Activated CD4-positive, alpha-beta memory T cell treated with anti-CD3 and anti-CD28 coated beads for 36 hours (primary cell): Measurements from ENCODE around the gene SORCS3. TPM values are rescaled to one million over a fixed set of nuclear protein-coding genes. Genes with fewer than 3 reads are reported as not detected.
"Not testable (repeated sequence)": the region's sequence is repeated elsewhere in the genome, so short reads cannot be mapped to it uniquely, and the experiment has no call there.

Experiments
- CTCF ChIA-PET: fragments of 350-600 bp; sonication (Branson Sonifier 250); formaldehyde crosslinking; loops from one replicate; lab custom pipeline; 2021; ENCODE audit warnings: antibody characterized with exemption, inconsistent platforms; lab: Charles Lee
- POLR2A ChIA-PET: fragments of 350-600 bp; sonication (Branson Sonifier 250); formaldehyde crosslinking; loops from one replicate; lab custom pipeline; 2021; ENCODE audit warnings: antibody characterized with exemption; lab: Charles Lee
- DNase-seq: peaks from one replicate; pipeline ENCODE4 v3.0.0-alpha.2; 2020
- H3K27ac Mint-ChIP-seq: one replicate; pipeline ENCODE4 v1.8.0; 2021; ENCODE audit warnings: mixed read lengths
- H3K27me3 Mint-ChIP-seq: one replicate; pipeline ENCODE4 v1.8.0; 2021; ENCODE audit warnings: mixed read lengths
- H3K36me3 Mint-ChIP-seq: one replicate; pipeline ENCODE4 v1.8.0; 2021; ENCODE audit warnings: mixed read lengths
- H3K4me1 Mint-ChIP-seq: one replicate; pipeline ENCODE4 v1.8.0; 2021; ENCODE audit warnings: low read depth, mixed read lengths
- H3K4me3 Mint-ChIP-seq: one replicate; pipeline ENCODE4 v1.8.0; 2021; ENCODE audit warnings: mild to moderate bottlenecking, mixed read lengths
- H3K9me3 Mint-ChIP-seq: one replicate; pipeline ENCODE4 v1.8.0; 2021; ENCODE audit warnings: mixed read lengths
- intact Hi-C: fragments of 100-400 bp; cut with micrococcal nuclease; formaldehyde crosslinking; loops from one replicate; pipeline ENCODE4 v1.15.1; 2023
- total RNA-seq, 2 experiments: library from RNA; stranded (reverse); gene quantifications; one replicate each; pipeline ENCODE4 v1.2.3, GENCODE V29; 2021

SORCS3 gene
- total RNA-seq, 2 experiments from 2014 or later = not detected

DNA sequence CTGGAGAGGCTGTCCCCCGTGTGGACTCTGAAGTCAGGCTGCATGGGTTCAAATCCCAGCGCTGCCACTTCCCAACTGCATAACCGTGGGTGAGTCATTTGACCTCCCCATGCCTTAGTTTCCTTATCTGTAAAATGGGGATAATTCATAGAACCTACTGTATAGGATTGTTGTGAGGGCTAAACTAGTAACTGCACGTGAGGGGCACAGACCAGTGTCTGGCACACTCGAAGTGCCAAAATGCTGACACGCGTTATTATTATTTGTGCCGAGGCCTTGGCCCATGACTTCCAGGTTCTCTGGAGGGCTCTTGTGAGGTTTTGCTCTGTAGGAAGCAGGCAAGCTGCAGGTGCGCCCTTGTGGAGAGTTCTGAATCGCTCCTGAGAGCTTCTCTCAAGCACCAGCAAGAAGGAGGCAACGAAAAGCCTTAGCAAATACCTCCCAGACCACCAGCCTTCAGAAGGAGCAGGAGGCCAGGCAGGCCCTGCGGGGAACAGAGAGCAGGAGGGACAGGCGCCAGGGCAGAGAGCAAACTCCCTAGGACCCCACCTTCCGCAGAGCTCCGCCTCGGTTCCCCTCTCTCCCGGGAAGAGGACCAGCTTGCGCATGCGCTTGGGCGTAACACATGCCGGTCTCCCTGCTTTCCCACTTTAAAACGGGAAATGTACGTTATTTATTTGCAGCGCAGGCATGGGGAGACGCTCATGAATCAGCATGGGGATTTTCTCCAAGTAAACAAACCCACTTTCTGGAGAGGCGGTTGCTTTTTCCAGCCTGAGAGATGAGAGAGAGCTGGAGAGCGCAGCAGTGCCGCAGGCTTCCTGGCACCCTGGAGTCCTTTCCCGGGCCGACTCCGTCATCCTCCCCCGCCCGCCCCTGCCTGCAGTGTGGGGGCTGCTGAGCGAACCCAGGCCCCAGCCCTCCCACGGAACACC lies 39.6 kb downstream of the SORCS3 start:
- Mint-ChIP-seq H3K9me3 (no peaks in the 10 kb centered on the region), H3K27me3 (peaks cover 8% of the 10 kb centered on the region), H3K27ac (no peak overlapping the region), H3K4me1 (no peaks in the 10 kb centered on the region), H3K36me3 (no peaks in the 10 kb centered on the region), H3K4me3 (no peak overlapping the region)
- POLR2A ChIA-PET = no interaction called here
- intact Hi-C loops = no loop called here
- DNase-seq = no peak
- CTCF ChIA-PET = no interaction called here

DNA sequence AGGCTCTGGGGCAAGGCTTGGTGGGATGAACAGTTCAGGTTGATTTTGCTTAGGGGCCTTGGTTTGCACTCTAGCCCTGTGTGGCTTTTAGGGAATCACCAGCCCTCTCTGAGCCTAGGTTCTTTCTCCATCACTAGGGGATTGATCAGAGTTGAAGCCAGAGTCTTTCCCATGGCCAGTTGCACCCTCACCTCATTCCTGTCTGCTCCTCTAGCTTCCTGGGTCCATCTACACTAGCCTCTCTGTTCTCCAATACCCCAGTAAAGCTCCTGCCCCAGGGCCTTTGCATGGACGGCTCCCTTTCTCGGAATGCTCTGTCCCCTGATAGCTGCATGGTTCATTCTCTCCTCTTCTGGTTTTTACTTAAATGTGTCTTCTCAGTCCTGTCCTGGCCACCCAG lies 40.4 kb downstream of the SORCS3 start:
- CTCF ChIA-PET = no interaction called here
- no peak for DNase-seq
- Mint-ChIP-seq H3K27me3 (peaks cover 8% of the 10 kb centered on the region), H3K36me3 (no peaks in the 10 kb centered on the region), H3K4me3 (no peak overlapping the region), H3K27ac (no peak overlapping the region), H3K4me1 (no peaks in the 10 kb centered on the region), H3K9me3 (no peaks in the 10 kb centered on the region)
- intact Hi-C loops = no loop called here
- POLR2A ChIA-PET = no interaction called here

DNA sequence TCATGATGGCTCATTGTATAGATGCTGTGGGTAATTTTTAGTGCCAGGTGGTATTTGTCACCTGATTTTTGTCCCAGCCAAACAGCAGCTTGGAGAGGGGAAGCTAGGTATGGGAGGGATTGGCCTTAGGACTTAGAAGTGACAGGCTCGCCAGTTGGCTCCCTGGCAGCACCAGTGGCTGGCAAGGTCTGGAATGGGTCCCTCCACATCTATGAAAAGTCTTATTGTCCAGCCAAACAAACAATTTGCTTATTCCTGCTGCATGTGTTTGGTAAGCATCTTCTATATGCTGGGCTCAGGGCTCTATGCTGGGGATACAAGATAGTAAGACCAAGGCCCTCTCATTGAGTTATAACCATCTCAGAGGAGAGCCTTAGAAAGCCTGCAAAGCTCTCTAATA lies 42.5 kb downstream of the SORCS3 start:
- H3K9me3 Mint-ChIP-seq = no peaks in the 10 kb centered on the region
- intact Hi-C loops = no loop called here
- DNase-seq = no peak
- POLR2A ChIA-PET = no interaction called here
- peaks cover 11% of the 10 kb centered on the region for H3K27me3 Mint-ChIP-seq
- no peaks in the 10 kb centered on the region for H3K4me1 Mint-ChIP-seq
- H3K4me3 Mint-ChIP-seq = no peak overlapping the region
- no peak overlapping the region for H3K27ac Mint-ChIP-seq
- H3K36me3 Mint-ChIP-seq = no peaks in the 10 kb centered on the region
- CTCF ChIA-PET = no interaction called here

DNA sequence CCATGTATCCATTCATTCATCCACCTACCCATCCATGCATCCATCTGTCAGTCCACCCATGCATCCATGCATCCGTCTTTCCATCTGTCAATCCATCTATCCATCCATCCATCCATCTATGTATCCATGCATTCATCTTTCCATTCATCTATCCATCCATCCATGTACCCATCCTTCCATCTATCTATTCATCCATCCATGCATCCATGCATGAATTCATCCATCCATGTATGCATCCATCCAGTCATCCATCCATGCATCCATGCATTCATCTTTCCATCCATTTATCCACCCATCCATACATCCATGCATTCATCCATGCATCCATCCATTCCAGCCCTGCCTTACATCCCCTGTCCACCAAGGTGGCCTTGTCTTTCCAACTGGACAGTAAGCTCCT lies 45.7 kb downstream of the SORCS3 start:
- Mint-ChIP-seq H3K27ac (no peak overlapping the region), H3K4me3 (no peak overlapping the region), H3K27me3 (peaks cover 13% of the 10 kb centered on the region), H3K36me3 (no peaks in the 10 kb centered on the region), H3K4me1 (no peaks in the 10 kb centered on the region), H3K9me3 (no peaks in the 10 kb centered on the region)
- ChIA-PET CTCF (no interaction called here), POLR2A (no interaction called here)
- no peak for DNase-seq
- intact Hi-C loops = no loop called here

DNA sequence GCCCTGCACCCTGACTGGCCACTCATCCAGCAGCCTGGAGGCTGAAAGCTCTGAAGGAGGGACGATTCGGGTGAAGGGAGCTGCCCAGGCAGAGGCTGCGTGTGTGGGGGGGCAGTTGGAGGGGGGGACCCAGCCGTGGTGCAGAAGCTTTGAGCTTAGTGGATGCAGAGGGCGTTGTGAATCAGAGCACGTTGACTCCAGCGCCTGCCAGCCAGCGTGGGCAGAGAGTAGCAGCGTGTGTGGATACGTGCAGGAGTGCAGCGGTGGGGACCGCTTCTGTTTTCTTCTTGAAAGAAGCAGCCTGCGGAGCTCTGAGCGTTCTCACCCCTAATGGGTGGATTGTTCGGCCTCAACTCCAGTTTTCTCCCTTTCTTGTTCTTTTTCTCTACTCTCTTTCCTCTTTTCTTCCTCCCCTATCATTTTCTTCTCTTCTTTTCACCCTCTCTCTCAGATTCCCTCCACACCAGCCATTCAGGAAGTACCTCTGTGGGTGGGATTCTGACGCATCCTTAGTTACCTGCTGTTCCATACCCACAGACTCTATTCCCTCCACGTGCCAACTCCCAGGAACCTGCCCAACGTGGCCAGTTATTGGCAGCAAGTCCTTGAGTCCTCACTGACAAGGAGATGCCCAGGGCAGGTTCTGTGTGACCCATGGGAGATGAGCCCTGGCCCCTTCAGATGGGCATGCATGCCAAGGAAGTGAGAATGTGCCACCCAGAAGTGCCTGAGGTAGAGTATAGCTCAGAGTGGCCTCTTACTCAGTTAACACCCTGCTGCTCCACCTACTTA lies 47.4 kb downstream of the SORCS3 start:
- POLR2A ChIA-PET = no interaction called here
- Mint-ChIP-seq H3K4me3 (no peak overlapping the region), H3K9me3 (no peaks in the 10 kb centered on the region), H3K27ac (no peak overlapping the region), H3K27me3 (peaks cover 16% of the 10 kb centered on the region), H3K36me3 (no peaks in the 10 kb centered on the region), H3K4me1 (no peaks in the 10 kb centered on the region)
- intact Hi-C loops = no loop called here
- DNase-seq = no peak
- CTCF ChIA-PET = no interaction called here

DNA sequence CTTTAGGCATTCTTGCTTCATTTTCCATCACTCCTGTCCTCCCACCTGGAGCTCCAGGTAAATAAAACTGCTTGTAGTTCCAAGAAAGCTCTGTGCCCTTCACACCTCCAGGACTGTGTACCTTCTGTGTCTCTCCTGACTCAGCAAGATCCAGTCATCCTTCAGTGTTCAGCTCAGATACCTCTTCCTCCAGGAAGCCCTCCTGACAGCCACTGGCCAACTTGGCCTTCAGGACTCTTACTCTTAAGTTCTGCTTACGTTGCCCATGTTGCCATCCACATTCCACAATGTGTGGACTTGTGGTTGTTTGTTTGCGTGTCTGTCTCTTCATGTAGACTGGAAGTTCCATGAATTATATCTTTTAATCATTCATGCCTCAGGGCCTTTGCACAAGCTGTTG lies 48.0 kb downstream of the SORCS3 start:
- Mint-ChIP-seq H3K9me3 (no peaks in the 10 kb centered on the region), H3K4me3 (no peak overlapping the region), H3K27ac (no peak overlapping the region), H3K27me3 (peaks cover 16% of the 10 kb centered on the region), H3K4me1 (no peaks in the 10 kb centered on the region), H3K36me3 (no peaks in the 10 kb centered on the region)
- ChIA-PET CTCF (no interaction called here), POLR2A (no interaction called here)
- intact Hi-C loops = no loop called here
- no peak for DNase-seq

DNA sequence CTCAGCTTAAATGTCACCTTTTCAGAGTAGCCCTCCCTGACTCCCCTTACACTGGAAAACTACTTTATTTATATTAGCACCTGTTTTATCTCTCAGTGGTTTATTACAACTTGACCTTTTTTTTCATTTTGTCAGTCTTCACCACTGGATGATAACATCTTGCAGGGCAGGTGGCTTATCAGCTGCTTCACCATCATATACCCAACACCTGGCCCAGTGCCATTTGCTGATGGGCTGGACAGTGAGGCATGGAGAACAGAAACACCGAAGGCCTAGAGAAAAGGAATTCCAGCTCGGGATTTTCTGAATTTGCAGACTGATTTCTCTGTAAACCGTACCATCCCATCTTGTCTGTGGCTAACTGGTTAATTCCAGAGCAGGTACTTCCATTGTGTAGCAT lies 48.5 kb downstream of the SORCS3 start:
- Mint-ChIP-seq H3K4me1 (no peaks in the 10 kb centered on the region), H3K36me3 (no peaks in the 10 kb centered on the region), H3K4me3 (no peak overlapping the region), H3K27ac (no peak overlapping the region), H3K9me3 (no peaks in the 10 kb centered on the region), H3K27me3 (peaks cover 16% of the 10 kb centered on the region)
- no peak for DNase-seq
- CTCF ChIA-PET = no interaction called here
- intact Hi-C loops = no loop called here
- POLR2A ChIA-PET = no interaction called here

DNA sequence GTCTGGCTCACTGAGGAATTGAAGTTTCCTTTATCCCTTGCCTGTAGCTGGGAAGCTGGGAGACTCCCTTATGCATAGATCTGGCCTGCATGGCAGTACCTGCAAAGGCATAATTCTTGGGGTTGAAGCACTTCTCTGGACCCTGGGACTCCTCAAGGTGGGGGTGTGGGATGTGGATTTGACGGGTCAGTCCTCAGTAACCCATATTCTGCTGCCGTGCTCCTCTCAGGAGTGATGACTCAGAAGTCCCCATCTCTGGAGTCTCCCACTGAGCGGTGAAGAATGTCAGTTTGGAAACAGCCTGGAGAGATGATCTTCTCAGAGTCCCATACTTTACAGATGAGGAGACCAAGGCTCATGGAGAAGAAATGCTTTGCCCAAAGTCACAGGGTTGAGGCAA lies 49.0 kb downstream of the SORCS3 start:
- ChIA-PET POLR2A (no interaction called here), CTCF (no interaction called here)
- no peaks in the 10 kb centered on the region for H3K36me3 Mint-ChIP-seq
- intact Hi-C loops = no loop called here
- no peaks in the 10 kb centered on the region for H3K9me3 Mint-ChIP-seq
- H3K27ac Mint-ChIP-seq = no peak overlapping the region
- no peak overlapping the region for H3K4me3 Mint-ChIP-seq
- H3K27me3 Mint-ChIP-seq = peaks cover 16% of the 10 kb centered on the region
- no peaks in the 10 kb centered on the region for H3K4me1 Mint-ChIP-seq
- no peak for DNase-seq

DNA sequence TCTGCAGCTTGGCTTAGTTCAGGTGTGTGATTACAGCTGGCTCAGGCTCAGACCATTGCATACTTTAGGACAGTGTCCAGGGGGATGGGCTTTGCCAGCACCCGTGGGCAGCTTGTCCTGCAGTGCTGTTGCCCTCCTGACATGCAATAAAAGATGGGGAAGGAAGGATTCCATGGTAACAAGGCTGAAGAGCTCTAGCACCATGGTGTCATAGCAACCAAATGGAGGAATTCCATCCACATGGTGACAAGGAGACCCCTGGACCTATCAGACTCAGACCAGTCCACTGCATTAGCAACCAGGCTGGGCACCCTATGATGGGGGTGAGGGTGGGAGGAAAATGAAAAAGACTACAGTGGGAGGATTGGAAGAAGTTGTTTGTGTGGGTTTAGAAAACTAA lies 49.9 kb downstream of the SORCS3 start:
- Mint-ChIP-seq H3K9me3 (no peaks in the 10 kb centered on the region), H3K27me3 (peaks cover 16% of the 10 kb centered on the region), H3K4me1 (no peaks in the 10 kb centered on the region), H3K27ac (no peak overlapping the region), H3K36me3 (no peaks in the 10 kb centered on the region), H3K4me3 (no peak overlapping the region)
- ChIA-PET POLR2A (no interaction called here), CTCF (no interaction called here)
- DNase-seq = no peak
- intact Hi-C loops = no loop called here

DNA sequence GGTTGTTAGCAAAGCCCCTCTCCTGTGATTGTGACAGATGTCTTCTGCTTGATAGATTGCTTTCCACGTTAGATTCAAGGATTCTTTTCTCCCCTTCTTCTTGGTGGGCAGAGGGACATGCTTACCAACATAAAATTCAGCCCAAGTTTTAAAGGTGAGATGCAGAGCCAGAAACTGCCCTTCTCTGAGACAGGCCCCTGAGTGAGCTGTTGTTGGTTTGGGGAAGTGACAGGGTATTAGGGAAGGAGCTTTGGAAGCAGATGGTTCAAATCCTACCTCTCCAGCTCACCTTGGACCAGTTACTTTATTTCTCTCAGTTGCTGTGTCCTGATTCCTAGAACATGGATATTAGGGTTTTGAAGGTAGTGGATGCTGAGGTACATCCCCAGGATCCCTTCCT lies 53.0 kb downstream of the SORCS3 start:
- Mint-ChIP-seq H3K27ac (no peak overlapping the region), H3K4me1 (no peaks in the 10 kb centered on the region), H3K4me3 (no peak overlapping the region), H3K27me3 (peaks cover 9% of the 10 kb centered on the region), H3K9me3 (no peaks in the 10 kb centered on the region), H3K36me3 (no peaks in the 10 kb centered on the region)
- ChIA-PET CTCF (no interaction called here), POLR2A (no interaction called here)
- no peak for DNase-seq
- intact Hi-C loops = no loop called here

DNA sequence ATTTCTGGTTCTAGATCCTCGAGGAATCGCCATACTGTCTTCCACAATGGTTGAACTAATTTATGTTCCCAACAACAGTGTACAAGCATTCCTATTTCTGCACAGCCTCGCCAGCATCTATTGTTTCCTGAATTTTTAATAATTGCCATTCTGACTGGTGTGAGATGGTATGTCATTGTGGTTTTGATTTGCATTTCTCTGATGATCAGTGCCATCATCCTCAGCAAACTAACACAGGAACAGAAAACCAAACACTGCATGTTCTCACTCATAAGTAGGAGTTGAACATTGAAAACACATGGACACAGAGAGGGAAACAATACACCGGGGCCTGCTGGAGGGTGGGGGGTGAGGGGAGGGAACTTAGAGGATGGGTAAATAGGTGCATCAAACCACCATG lies 62.2 kb downstream of the SORCS3 start:
- POLR2A ChIA-PET, DNase-seq, H3K4me3 Mint-ChIP-seq, CTCF ChIA-PET, H3K27ac Mint-ChIP-seq, H3K27me3 Mint-ChIP-seq, intact Hi-C loops, H3K4me1 Mint-ChIP-seq, H3K36me3 Mint-ChIP-seq, H3K9me3 Mint-ChIP-seq: not testable (repeated sequence)

DNA sequence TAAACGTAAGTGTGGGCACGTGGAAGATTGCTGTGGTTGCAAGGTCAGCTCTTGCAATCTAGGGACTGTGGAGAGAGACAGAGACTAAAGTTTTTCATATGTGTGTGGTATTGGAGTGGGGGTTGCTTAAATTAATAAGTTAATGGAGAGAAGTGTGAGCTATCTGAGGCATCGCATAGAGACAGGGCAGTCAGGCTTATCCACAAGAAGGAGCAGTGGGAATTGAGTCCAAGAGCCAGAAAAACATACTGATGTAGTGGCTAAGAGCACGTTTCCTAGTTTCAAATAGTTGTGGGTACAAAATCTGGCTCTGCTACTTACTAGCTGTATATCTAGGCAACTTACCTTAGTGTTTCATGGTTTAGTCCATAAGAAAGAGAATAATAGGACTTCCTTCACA lies 65.8 kb downstream of the SORCS3 start:
- H3K9me3 Mint-ChIP-seq = no peaks in the 10 kb centered on the region
- H3K27me3 Mint-ChIP-seq = peaks cover 8% of the 10 kb centered on the region
- POLR2A ChIA-PET = no interaction called here
- H3K4me1 Mint-ChIP-seq = no peaks in the 10 kb centered on the region
- intact Hi-C loops = no loop called here
- DNase-seq = no peak
- CTCF ChIA-PET = no interaction called here
- no peaks in the 10 kb centered on the region for H3K36me3 Mint-ChIP-seq
- no peak overlapping the region for H3K27ac Mint-ChIP-seq
- H3K4me3 Mint-ChIP-seq = no peak overlapping the region
